Fibroblast of lung (primary cell): ENCODE measurements around the gene CMIP.

Experiments
- CTCF ChIP-seq, 2 donors: IDR thresholded peaks in 1 of 2; conservative IDR thresholded peaks in 1 of 2; 1 replicate in 1 of 2; 2 replicates in 1 of 2; pipeline ENCODE4 v1.5.1; 2011 to 2012; ENCODE audit warnings: low read length in 2 of 2, control low read depth in 1 of 2, inconsistent platforms in 1 of 2, low read depth in 1 of 2, mild to moderate bottlenecking in 1 of 2
- EZH2 ChIP-seq: IDR thresholded peaks from 2 replicates; pipeline ENCODE4 v1.5.1; 2012; ENCODE audit warnings: low read length, control low read depth, mild to moderate bottlenecking; ENCODE audit errors: missing control alignments

GRCh38 chr16:81461766-81462165 is 17.2 kb downstream of the CMIP start:
- no peak for TF ChIP-seq CTCF (conservative IDR thresholded peaks at IDR 0.05 in 1 of 2, IDR thresholded peaks at IDR 0.05 in 1 of 2; ENCODE audit: low read depth in 1 of 2, low read length in 2 of 2)
- TF ChIP-seq EZH2, result no peak
